ENCODE data around the gene IQCM.

DNA sequence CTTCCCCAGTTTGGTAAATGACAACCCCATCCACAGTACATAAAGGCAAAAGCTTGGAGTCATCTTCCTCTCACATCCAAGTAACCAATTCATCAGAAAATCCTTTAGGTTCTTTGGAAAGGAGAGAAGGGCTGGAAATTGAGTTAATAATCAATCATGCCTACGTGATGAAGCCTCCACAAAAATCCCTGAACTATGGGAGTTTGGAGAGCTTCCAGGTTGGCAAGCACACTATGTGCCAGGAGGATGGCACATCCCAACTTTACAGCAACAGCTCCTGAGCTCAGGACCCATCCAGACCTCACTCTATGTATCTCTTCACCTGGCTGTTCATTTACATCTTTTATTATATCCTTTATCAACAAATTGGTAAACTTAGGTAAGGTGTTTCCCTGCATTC lies 98.9 kb downstream of the IQCM start:
- TF ChIP-seq, protein P1, sequence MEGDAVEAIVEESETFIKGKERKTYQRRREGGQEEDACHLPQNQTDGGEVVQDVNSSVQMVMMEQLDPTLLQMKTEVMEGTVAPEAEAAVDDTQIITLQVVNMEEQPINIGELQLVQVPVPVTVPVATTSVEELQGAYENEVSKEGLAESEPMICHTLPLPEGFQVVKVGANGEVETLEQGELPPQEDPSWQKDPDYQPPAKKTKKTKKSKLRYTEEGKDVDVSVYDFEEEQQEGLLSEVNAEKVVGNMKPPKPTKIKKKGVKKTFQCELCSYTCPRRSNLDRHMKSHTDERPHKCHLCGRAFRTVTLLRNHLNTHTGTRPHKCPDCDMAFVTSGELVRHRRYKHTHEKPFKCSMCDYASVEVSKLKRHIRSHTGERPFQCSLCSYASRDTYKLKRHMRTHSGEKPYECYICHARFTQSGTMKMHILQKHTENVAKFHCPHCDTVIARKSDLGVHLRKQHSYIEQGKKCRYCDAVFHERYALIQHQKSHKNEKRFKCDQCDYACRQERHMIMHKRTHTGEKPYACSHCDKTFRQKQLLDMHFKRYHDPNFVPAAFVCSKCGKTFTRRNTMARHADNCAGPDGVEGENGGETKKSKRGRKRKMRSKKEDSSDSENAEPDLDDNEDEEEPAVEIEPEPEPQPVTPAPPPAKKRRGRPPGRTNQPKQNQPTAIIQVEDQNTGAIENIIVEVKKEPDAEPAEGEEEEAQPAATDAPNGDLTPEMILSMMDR (IDR thresholded peaks at IDR 0.05) = no peak
- TF ChIP-seq POLR2A (IDR thresholded peaks at IDR 0.05) = no peak
- TF ChIP-seq POLR2AphosphoS5 (IDR thresholded peaks at IDR 0.05) = no peak

All from breast epithelium (tissue), 3 donors.